Measurements from ENCODE around the gene ISLR.

ISLR gene

DNA sequence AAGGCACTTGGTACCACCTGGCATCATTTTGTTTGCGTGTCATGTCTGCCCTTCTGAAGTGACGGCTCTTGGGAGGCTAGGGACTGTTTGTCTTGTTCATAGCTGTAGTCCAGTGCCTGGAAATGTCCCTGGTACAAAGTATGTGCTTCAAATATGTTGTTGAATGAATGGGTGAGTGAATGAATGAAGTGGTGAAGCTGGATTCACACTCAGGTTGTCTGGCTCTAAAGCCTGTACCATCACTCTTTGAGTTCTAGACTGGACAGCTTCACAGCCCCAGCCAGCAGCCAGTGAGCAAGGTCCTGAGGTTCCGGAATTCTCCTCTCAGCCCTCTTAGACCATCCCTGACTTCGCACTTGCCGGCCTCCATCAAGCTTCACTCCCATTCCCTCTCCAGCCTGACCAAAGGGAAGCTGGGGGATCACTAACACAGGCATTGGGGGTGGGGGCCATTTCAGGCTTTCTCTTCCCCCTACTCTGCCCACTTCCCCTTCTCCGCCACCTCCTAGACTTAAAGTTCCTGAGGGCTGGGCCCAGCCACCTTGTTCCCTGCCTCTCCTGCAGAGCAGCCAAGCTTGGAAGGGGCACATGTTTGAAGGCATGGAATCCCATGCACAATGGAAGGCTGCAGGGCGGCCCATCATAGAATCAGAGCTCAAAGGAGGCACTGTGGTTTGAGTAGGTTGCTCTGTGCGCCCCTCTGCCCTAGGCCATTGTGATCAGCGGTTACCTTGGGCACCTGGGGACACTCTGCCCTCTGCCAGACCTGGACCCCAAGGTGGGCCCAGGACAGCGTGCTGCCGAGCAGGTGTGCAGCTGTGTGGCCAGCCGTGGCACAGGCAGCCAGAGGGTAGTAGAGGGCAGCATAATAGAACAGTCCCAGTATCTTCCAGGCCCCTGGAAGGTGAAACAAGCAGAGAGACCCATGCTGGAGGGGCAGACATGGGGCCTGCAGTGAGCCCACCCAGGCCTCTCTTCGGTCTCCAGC is 21.4 kb downstream of the ISLR start:
- no peak for DNase-seq

DNA sequence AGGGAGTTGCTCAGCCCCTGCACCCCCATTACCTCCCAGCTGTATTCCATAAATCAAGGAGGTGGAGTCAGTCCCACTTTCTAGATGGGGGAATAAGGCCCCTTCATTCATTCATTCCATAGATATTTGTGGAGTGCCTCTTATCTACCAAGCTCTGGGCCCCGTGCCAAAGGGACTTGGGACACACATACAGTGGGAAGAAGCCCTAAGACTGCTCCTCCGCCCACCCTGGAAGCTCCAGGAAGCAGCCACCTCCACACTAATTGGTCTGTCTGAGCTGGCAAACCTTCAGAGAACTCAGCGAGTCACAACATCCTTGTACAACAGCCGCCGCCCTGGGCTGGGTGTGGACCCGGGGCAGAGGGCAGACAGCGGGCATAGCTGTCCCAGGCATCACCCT is 22.7 kb downstream of the ISLR start:
- peak; percentile 71 to 89 for DNase-seq

DNA sequence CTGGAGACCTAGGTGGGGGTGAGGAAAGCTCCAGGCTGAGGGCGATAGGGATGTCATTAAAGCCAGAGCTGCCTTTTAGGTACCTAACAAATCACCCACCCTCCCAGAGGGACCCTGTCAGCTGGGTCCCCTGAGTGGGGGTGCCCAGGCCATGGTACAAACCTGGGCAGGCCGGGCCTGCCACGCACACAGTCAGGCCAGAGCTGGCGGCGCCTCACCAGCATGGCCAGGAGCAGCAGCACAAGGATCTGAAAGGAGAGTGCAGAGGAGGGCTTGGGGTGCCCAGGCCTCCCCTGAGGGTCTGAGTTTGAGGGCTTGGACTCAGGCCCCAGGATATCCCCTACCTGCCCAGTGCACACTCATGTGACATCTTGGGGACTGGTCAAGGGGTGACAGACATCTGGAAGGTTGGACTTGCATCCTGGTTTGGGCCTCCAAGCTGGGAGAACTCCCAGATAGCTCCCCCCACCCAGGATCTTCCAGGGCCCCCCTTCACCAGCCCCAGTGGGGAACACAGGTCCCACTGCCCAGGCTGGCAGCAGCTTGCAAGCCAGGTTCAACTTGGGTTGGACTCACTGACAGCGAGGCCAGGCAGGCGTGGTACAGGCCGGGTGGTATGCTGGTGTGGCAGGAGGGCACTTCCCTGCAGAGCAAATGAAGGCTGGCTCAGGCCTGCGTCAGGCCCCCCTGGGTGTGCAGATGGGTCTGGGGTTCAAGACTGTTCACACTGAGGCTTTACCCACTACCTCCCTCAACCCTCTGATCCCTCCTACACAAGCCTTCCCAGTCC is 23.9 kb downstream of the ISLR start:
- no peak for DNase-seq

DNA sequence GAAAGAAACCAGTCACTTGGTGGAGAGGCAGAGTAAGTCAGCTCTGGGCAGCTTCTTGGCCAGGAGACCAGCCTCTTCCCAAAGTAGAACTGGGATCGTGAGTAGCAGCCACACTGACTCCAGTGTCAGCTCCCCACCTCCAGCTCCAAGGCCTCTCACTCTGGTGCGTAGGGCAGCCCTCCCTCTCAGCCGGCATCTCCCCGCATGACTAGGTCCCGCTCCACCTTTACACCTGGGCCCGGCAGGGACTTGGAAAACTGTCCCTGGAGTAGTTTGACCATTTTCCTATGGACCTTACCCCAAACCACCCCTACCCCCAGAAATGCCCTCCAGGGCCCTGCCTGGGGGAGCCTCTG is 25.8 kb downstream of the ISLR start:
- no peak for DNase-seq

DNA sequence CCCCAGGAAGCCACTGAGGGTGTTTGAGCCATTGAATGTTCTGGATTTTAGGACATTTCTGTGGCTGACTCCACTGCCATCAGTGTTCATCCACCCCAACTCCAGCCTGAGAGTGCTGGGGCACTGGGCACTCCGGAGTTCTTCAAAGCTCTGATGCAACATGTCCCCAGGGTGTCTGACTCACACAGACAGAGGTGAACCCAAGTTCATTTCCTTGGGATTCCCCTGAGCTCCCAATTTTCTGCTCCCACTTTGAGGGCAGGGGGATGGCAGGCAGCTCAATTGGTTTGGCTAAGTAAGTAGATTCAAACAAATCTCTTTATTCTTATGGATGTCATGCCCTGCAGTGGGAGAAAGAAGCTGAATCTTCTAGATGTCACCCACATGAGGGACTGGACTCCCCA is 26.9 kb downstream of the ISLR start:
- peak in 1 of 2 donors; percentile 14 for DNase-seq

DNA sequence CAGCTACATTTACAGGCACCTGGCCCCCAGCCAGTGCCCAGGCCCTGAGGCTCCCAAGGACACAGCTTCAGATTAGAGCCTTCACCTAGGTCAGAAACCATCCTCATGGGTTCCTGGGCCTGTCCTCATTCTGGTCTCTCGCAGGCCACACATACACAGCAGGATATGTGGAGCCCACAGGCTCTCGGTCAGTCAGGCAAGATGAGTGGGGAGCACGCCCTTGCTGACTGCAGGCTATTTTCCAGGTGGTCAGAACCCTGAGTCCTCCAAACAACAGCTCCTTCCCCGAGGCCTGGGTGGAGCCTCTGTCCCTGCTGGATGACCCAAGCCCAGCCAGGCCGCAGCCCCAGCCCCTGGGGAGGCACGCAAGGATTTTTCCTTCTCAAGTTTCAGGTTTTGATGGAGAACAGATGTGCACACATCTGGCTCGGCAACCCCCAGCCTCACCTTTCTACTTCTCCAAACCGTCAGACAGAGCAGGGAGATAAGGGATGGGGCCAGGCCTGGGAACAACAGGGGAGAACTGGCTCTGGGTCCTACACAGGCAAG is 27.4 kb downstream of the ISLR start:
- DNase-seq = no peak

DNA sequence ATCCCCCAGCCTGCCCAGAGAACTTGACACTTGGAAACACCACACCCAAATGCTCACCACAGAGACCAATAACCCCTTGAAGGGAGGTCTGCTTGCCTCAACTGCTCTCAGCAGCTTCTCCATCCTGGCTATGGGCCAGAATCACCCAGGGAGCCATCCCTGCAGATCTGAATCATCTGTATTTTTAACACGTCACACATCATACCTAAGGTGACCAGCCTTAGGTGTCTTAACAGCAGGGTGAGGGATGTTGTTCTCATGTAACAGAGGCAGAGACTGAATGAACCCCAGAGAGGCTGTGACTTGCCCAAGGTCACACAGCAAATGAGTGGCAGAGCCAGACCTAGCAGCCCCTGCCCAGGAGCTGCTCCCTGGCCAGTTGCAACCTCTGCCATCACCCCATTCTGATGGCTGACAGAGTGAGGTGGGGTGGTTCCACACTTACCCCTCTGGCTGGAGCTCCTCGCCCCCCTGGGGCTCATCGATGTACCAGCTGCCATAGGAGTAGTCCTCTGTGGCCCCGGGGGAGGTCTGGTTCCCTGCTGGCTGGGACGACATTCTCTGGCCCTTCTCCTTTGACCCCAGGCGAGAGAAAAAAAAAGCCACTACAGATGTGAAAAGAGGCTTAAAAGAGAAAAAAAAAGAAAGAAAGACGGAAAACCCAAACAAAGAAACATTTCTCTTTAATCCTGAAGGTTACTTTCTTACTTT is 28.4 kb downstream of the ISLR start:
- DNase-seq = no peak

DNA sequence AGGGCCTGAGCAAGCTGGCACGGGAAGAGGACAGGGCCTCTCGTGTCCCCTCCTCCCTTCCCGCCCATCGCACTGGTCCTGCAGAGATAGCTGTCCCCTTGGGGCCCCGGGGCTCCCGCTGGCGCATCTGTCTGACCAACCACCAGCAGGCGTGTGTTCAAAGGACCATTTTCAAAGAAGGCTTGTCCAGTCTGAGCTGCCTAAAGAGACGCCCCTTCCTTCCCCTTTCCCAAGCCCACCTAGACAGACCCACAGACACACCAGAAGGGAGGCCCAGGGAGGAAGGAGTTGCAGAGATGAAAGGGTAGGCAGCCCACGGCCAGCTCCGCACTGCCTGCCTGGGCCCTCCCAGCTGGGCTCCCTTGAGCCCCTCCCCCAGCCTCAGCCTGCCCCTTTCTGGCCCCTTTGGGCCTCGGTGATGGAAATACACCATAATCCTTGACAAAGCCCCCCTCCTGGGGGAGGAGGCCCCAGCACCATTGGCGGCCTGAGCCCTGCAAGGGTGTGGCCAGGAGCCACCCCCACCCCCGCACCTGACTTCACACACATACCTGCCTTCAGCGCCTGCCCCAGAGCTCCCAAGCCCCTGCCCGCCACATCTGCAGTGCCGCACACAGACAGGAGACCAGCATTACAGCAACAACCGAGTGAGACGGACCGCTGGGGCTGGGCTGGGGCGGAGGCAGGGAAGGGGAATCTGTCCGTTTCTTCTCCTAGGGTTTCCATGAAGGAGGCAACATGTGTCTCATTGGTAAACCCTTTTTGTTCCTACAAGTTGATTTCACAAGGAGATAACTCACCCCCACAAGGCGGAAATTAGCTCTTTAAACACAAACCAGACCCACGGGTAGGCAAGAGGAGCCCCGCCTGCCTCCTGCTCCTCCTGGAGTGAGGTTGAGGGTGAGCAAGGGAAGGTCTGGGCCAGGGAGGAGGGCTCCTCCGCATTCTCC is 29.2 kb downstream of the ISLR start, which contains the start of gene STRA6:
Gene STRA6 (minus strand): TSS at position 336 of the 950 bp plus-strand sequence. CDS start 520 bp downstream, outside the sequence.
- DNase-seq = peak in 1 of 2 donors; percentile 33

- peak in 1 of 2 donors; percentile 9 for DNase-seq
Observed at GRCh38 chr15:74203914-74204431, 30.5 kb downstream of the ISLR start.

DNA sequence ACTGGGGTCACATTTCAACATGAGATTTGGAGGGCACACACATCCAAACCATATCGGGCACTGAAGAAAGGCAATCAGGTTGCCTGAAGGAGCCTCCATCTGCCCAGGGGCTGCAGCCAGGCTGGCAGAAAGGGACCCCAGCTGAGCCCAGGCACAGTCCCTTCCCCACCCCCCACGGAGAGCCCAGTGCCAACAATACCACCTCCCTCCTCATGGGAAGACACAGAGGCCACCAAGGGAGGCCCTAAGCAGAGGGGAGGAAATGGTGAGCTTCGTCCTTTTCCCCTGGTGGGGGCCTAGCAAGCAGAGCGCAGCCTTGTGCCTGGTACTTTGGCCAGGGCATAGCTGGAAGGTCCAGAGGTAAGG is 32.1 kb downstream of the ISLR start:
- no peak for DNase-seq

GRCh38 chr15:74206801-74207281 is 33.3 kb downstream of the ISLR start:
- DNase-seq = no peak

GRCh38 chr15:74207652-74208440 is 34.3 kb downstream of the ISLR start:
- no peak for DNase-seq

DNA sequence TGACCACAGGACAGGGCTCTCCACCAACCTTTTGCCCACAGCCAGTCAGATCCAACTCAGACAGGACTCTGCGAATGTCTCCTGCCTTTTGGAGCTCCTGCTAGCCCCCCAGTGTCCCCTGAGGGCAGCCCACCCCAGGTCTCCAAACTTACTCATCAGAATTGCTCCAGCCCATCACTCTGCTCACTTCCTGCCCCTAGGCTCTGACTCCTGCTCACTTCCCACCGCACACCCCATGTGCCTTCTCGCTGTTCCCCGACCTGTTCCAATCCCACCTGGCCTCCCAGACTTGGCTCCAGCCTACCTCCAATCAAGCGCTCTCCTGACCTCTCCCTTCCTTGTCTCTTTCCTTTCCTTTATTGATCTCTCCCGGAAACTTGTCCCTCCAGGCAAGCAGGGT is 35.0 kb downstream of the ISLR start:
- no peak for DNase-seq

GRCh38 chr15:74208901-74209559 is 35.5 kb downstream of the ISLR start:
- DNase-seq = no peak

GRCh38 chr15:74209560-74209958 is 36.0 kb downstream of the ISLR start:
- DNase-seq = no peak

- DNase-seq = no peak
Observed at GRCh38 chr15:74209997-74210671, 36.6 kb downstream of the ISLR start.

DNA sequence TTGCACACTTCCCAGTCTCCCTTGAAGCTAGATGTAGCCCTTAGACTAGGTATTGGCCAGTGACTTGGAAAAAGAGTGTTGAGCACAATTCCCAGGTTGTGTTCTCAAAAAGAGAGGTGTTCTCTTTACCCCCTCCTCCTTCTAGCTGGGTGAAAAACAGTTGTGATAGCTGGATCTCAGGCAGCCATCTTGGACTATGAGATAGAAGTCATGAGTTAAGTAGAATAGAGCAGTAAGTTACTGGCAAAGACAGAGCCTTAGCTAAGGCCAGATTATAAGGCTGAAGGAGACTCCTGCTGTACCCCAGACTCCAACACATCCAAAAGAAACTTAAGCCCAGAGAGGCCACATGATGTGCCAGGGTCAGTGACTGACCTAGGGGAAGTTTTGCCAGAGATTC is 37.2 kb downstream of the ISLR start:
- DNase-seq = no peak

DNA sequence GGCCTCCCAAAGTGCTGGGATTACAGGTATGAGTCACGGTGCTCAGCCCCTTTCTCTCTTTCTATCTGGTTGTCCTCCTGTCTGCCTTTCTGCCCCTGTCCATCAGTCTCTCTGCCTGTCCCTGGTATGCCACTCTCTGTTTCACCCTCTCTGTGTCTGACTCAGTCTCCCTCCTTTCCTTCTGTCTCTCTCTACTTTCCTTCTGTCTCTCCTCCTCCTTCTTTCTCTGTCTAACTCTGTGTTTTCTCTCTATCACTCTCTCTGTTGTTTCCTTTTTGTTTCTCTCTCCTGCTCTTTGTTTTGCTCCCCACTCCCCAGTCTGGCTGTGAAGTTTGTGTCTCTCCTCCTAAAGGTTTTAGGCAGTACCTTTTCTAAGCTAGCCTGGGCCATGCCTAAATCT is 38.1 kb downstream of the ISLR start:
- no peak for DNase-seq

- DNase-seq = no peak
Observed at GRCh38 chr15:74212494-74212893, 39.0 kb downstream of the ISLR start.
